Neural cell (in vitro differentiated cells): ENCODE results near the gene PDLIM5. TPM values are rescaled to one million over a fixed set of nuclear protein-coding genes. Genes with fewer than 3 reads are reported as not detected.

Experiments
- H2AFZ ChIP-seq: fragments of 200-600, 300-800 bp; sonication (generic), shearing (Covaris generic); 2 replicates; pipeline ENCODE4 v1.6.0; 2014; ENCODE audit warnings: low read depth, mild to moderate bottlenecking, antibody characterized with exemption, low read length, moderate library complexity
- H3F3A ChIP-seq: fragments of 200-600 bp; shearing (Covaris generic); 2 replicates; pipeline ENCODE4 v1.6.1; 2016; ENCODE audit warnings: mild to moderate bottlenecking, moderate library complexity, mixed read lengths, antibody characterized with exemption, low read length; ENCODE audit not compliant: insufficient read depth, poor library complexity, severe bottlenecking
- H3K27ac ChIP-seq: fragments of 200-600, 300-800 bp; sonication (generic), shearing (Covaris generic); 2 replicates; pipeline ENCODE4 v1.5.1; 2014; ENCODE audit warnings: mild to moderate bottlenecking, low read length, moderate library complexity
- H3K27me3 ChIP-seq: fragments of 300-800, 200-600 bp; sonication (generic), shearing (Covaris generic); 2 replicates; pipeline ENCODE4 v1.6.0; 2014; ENCODE audit warnings: mild to moderate bottlenecking, low read depth, low read length, moderate library complexity; ENCODE audit not compliant: insufficient read depth
- H3K36me3 ChIP-seq: fragments of 300-800, 200-600 bp; sonication (generic), shearing (Covaris generic); 2 replicates; pipeline ENCODE4 v1.5.1; 2014; ENCODE audit warnings: mild to moderate bottlenecking, antibody characterized with exemption, low read length, moderate library complexity; ENCODE audit not compliant: insufficient read depth
- H3K4me2 ChIP-seq: fragments of 300-800, 200-600 bp; sonication (generic), shearing (Covaris generic); 2 replicates; pipeline ENCODE4 v1.6.0; 2014; ENCODE audit warnings: mild to moderate bottlenecking, low read length
- H3K4me3 ChIP-seq: fragments of 300-800, 200-600 bp; sonication (generic), shearing (Covaris generic); 2 replicates; pipeline ENCODE4 v1.5.1; 2014; ENCODE audit warnings: mild to moderate bottlenecking, low read length, moderate library complexity
- H3K79me2 ChIP-seq: fragments of 200-600 bp; shearing (Covaris generic); replicated peaks from 2 replicates; pipeline ENCODE4 v1.6.0; 2014; ENCODE audit warnings: mild to moderate bottlenecking, low read length, moderate library complexity; ENCODE audit not compliant: insufficient read depth
- H3K9ac ChIP-seq: fragments of 300-800, 200-600 bp; sonication (generic), shearing (Covaris generic); 2 replicates; pipeline ENCODE4 v1.6.1; 2016; ENCODE audit warnings: mild to moderate bottlenecking, low read length, mixed read lengths
- H3K9me2 ChIP-seq: fragments of 200-600 bp; shearing (Covaris generic); 2 replicates; pipeline ENCODE4 v1.6.1; 2016; ENCODE audit warnings: mild to moderate bottlenecking, low read length, mixed read lengths; ENCODE audit not compliant: insufficient read depth
- H3K9me3 ChIP-seq: fragments of 200-600, 300-800 bp; sonication (generic), shearing (Covaris generic); 2 replicates; pipeline ENCODE4 v1.6.1; 2016; ENCODE audit warnings: mild to moderate bottlenecking, mixed run types, low read length, moderate library complexity, mixed read lengths
- H4K20me1 ChIP-seq: fragments of 200-600 bp; shearing (Covaris generic); 2 replicates; pipeline ENCODE4 v1.6.1; 2016; ENCODE audit warnings: mild to moderate bottlenecking, mixed run types; ENCODE audit not compliant: insufficient read depth
- CTCF ChIP-seq: fragments of 450-650 bp; IDR thresholded peaks from 2 replicates; pipeline ENCODE4 v1.5.1; 2014; ENCODE audit warnings: antibody characterized with exemption, mild to moderate bottlenecking, moderate library complexity; ENCODE audit not compliant: poor library complexity, severe bottlenecking
- EP300 ChIP-seq: fragments of 450-650 bp; conservative IDR thresholded peaks from 2 replicates; pipeline ENCODE4 v1.6.1; 2014; ENCODE audit warnings: antibody characterized with exemption, mild to moderate bottlenecking, moderate library complexity; ENCODE audit not compliant: poor library complexity, severe bottlenecking
- EZH2 ChIP-seq: fragments of 200-600, 300-800 bp; shearing (Covaris generic), sonication (generic); IDR thresholded peaks from 2 replicates; pipeline ENCODE4 v1.6.1; 2014; ENCODE audit warnings: antibody characterized with exemption, low read length, borderline replicate concordance, mild to moderate bottlenecking; ENCODE audit not compliant: insufficient read depth, poor library complexity, severe bottlenecking
- MXI1 ChIP-seq: fragments of 450-650 bp; conservative IDR thresholded peaks from 2 replicates; pipeline ENCODE4 v1.6.1; 2014; ENCODE audit warnings: antibody characterized with exemption, mild to moderate bottlenecking; ENCODE audit not compliant: poor library complexity, severe bottlenecking
- POLR2AphosphoS5 ChIP-seq: IDR thresholded peaks from 2 replicates; pipeline ENCODE4 v1.6.1; 2012
- RAD21 ChIP-seq: fragments of 450-650 bp; conservative IDR thresholded peaks from 2 replicates; pipeline ENCODE4 v1.6.1; 2014; ENCODE audit warnings: antibody characterized with exemption, mild to moderate bottlenecking, moderate library complexity
- REST ChIP-seq: IDR thresholded peaks from 2 replicates; pipeline ENCODE4 v1.6.1; 2012; ENCODE audit warnings: borderline replicate concordance
- SMC3 ChIP-seq: fragments of 450-650 bp; conservative IDR thresholded peaks from 2 replicates; pipeline ENCODE4 v1.6.1; 2014; ENCODE audit warnings: antibody characterized with exemption, mild to moderate bottlenecking, moderate library complexity; ENCODE audit not compliant: poor library complexity
- TAF1 ChIP-seq: IDR thresholded peaks from 2 replicates; pipeline ENCODE4 v1.6.1; 2012; ENCODE audit warnings: low read depth
- polyA plus RNA-seq: library from polyadenylated mRNA; depleted of rRNA; stranded (reverse); fragments of >200 nt; gene quantifications from 2 replicates; pipeline ENCODE4 v1.2.3, GENCODE V29; 2014

Gene PDLIM5
- polyA plus RNA-seq, 1 donor from 2014 or later, result 1.6 TPM

GRCh38 chr4:94431388-94431787, 20.4 kb upstream of the PDLIM5 start:
- no peak overlapping the region for H3K27ac ChIP-seq
- H3K27me3 ChIP-seq, result no peaks in the 10 kb centered on the region
- no peaks in the 10 kb centered on the region for H3F3A ChIP-seq
- H3K9me3 ChIP-seq, result peaks cover 6% of the 10 kb centered on the region
- no peak overlapping the region for H3K4me2 ChIP-seq
- no peak overlapping the region for H3K4me3 ChIP-seq
- TF ChIP-seq EZH2 (no peak), CTCF (no peak), TAF1 (no peak), POLR2AphosphoS5 (no peak), SMC3 (no peak), REST (no peak), EP300 (no peak), RAD21 (no peak), MXI1 (no peak)
- no peaks in the 10 kb centered on the region for H3K9me2 ChIP-seq
- no peak overlapping the region for H2AFZ ChIP-seq
- H4K20me1 ChIP-seq, result no peaks in the 10 kb centered on the region
- H3K9ac ChIP-seq, result no peak overlapping the region
- no peaks in the 10 kb centered on the region for H3K36me3 ChIP-seq
- H3K79me2 ChIP-seq, result no peaks in the 10 kb centered on the region

GRCh38 chr4:94434505-94434904, 17.2 kb upstream of the PDLIM5 start:
- TF ChIP-seq TAF1 (no peak), REST (no peak), EP300 (no peak), MXI1 (no peak), SMC3 (no peak)
- H3K36me3 ChIP-seq, result no peaks in the 10 kb centered on the region
- H3K4me3 ChIP-seq, result no peak overlapping the region
- H3F3A ChIP-seq, result no peaks in the 10 kb centered on the region
- H3K27ac ChIP-seq, result no peak overlapping the region
- no peaks in the 10 kb centered on the region for H4K20me1 ChIP-seq
- H3K9me3 ChIP-seq, result no peaks in the 10 kb centered on the region
- H3K9me2 ChIP-seq, result no peaks in the 10 kb centered on the region
- H2AFZ ChIP-seq, result no peak overlapping the region
- H3K4me2 ChIP-seq, result no peak overlapping the region
- H3K27me3 ChIP-seq, result no peaks in the 10 kb centered on the region
- H3K79me2 ChIP-seq, result no peaks in the 10 kb centered on the region
- no peak overlapping the region for H3K9ac ChIP-seq
